Thoracic aorta (tissue), 2 donors: ENCODE results near the gene LGR4. TPM values are rescaled to one million over a fixed set of nuclear protein-coding genes. Genes with fewer than 3 reads are reported as not detected.
"Not testable (repeated sequence)": the region's sequence is repeated elsewhere in the genome, so short reads cannot be mapped to it uniquely, and the experiment has no call there.

Experiments
- ATAC-seq: fragments of 150-250 bp; one replicate; pipeline ENCODE4 v1.8.0; 2017; ENCODE audit warnings: low read depth; ENCODE audit not compliant: insufficient number of reproducible peaks, low FRiP score
- DNase-seq: peaks from one replicate; pipeline ENCODE4 v3.0.0-alpha.2; 2020; ENCODE audit warnings: low spot score
- H3K27ac ChIP-seq, 2 donors: fragments of 200-600 bp; sonication (generic); 1 replicate in 1 of 2; 2 replicates in 1 of 2; pipeline ENCODE4 v1.5.1; 2016; ENCODE audit warnings: mild to moderate bottlenecking in 2 of 2, moderate library complexity in 2 of 2
- H3K27me3 ChIP-seq: fragments of 200-600 bp; sonication (generic); replicated peaks from 2 replicates; pipeline ENCODE4 v1.6.0; 2016; ENCODE audit warnings: mild to moderate bottlenecking; ENCODE audit not compliant: insufficient read depth
- H3K36me3 ChIP-seq: fragments of 200-600 bp; sonication (generic); one replicate; pipeline ENCODE4 v1.5.1; 2016
- H3K4me1 ChIP-seq, 2 donors: fragments of 200-600 bp; sonication (generic); 1 replicate in 1 of 2; 2 replicates in 1 of 2; pipeline versions ENCODE4 v1.5.1 to v1.6.0; 2016; ENCODE audit warnings: low read depth in 2 of 2, mild to moderate bottlenecking in 1 of 2; ENCODE audit not compliant: control insufficient read depth in 1 of 2
- H3K4me3 ChIP-seq: fragments of 200-600 bp; sonication (generic); 2 replicates; pipeline ENCODE4 v1.5.1; 2016; ENCODE audit warnings: mild to moderate bottlenecking
- H3K9me3 ChIP-seq: fragments of 200-600 bp; sonication (generic); 2 replicates; pipeline ENCODE4 v1.5.1; 2016
- CTCF ChIP-seq: fragments of 200-600 bp; sonication (generic); IDR thresholded peaks from one replicate; pipeline ENCODE4 v1.5.1; 2019; ENCODE audit warnings: antibody characterized with exemption
- total RNA-seq, 2 donors: library from RNA; depleted of rRNA; stranded (reverse); fragments of >200 nt; gene quantifications; one replicate each; pipeline versions ENCODE4 v1.1.0 to v1.2.3, GENCODE V29; 2016

LGR4 gene
- total RNA-seq, 2 donors from 2014 or later: 26.4 to 48.6 TPM

DNA sequence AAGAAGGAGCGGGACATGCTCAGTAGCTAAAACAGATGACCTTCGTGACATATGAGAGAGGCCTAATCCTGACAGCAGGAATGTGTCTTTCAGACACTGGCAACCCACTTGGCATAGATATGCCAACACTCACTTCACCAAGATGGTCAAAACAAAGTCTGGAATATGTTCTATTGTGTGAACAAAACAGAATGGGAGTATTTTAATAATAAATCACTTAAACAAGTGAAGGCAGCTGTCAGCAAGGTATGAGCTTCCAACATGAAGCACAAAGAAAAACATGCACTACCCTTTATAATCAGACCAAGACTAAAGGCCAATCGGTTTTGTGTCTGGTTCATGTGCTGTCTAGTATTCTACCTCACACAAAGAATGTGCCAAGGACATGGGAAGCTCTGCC lies 132.6 kb downstream of the LGR4 start:
- no peak for DNase-seq
- H3K9me3 ChIP-seq: no peaks in the 10 kb centered on the region
- H3K4me1 ChIP-seq: no peaks in the 10 kb centered on the region
- ATAC-seq: no peak
- no peak overlapping the region for H3K4me3 ChIP-seq
- TF ChIP-seq CTCF: no peak
- H3K27me3 ChIP-seq: no peaks in the 10 kb centered on the region
- no peak overlapping the region for H3K27ac ChIP-seq
- H3K36me3 ChIP-seq: no peaks in the 10 kb centered on the region

DNA sequence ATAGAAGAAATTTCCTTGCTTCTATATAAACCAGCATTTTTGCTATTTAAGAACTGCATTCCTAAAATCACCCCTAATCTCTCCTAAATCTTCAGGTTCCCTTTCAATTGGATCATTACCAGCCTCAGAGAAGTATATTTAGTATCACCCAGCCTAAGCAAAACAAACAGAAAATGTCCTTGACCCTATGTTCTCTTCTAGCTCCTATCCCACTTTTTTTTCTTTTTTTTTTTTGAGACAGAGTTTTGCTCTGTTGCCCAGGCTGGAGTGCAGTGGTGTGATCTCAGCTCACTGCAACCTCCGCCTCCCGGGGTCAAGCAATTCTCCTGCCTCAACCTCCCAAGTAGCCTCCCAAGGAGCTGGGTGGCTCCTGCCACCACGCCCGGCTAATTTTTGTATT lies 137.8 kb downstream of the LGR4 start:
- not testable (repeated sequence) for H3K9me3 ChIP-seq, DNase-seq, H3K4me3 ChIP-seq, H3K27ac ChIP-seq, H3K27me3 ChIP-seq, H3K4me1 ChIP-seq, ATAC-seq, H3K36me3 ChIP-seq

DNA sequence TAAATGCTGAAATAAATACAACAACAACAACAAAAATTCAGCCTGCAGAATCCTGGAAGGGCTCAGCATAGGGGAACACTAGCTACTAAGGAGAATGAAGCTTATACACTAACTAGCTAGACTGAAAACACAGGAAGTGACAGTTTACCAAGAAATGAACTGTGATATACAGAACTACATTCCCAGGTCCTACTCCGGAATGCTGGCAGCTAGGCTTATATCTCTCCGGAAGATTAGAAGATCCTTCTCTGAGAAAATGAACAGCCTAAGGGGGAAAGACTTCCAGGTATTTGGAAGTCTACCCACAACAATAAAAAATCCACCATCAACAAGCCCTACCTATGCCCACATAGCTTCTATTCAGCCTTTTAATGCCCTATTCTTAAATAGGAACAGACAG lies 140.6 kb downstream of the LGR4 start:
- H3K4me3 ChIP-seq: no peak overlapping the region
- H3K4me1 ChIP-seq: no peaks in the 10 kb centered on the region
- H3K36me3 ChIP-seq: no peaks in the 10 kb centered on the region
- no peak for ATAC-seq
- H3K9me3 ChIP-seq: no peaks in the 10 kb centered on the region
- TF ChIP-seq CTCF: no peak
- H3K27me3 ChIP-seq: no peaks in the 10 kb centered on the region
- DNase-seq: no peak
- no peak overlapping the region for H3K27ac ChIP-seq

GRCh38 chr11:27330633-27331270 lies 141.8 kb downstream of the LGR4 start:
- ATAC-seq (no peak), DNase-seq (no peak)
- H3K36me3 ChIP-seq: no peaks in the 10 kb centered on the region
- H3K9me3 ChIP-seq: no peaks in the 10 kb centered on the region
- H3K4me1 ChIP-seq: no peaks in the 10 kb centered on the region
- H3K27me3 ChIP-seq: no peaks in the 10 kb centered on the region
- H3K4me3 ChIP-seq: no peak overlapping the region
- H3K27ac ChIP-seq: no peak overlapping the region
- TF ChIP-seq CTCF: no peak

DNA sequence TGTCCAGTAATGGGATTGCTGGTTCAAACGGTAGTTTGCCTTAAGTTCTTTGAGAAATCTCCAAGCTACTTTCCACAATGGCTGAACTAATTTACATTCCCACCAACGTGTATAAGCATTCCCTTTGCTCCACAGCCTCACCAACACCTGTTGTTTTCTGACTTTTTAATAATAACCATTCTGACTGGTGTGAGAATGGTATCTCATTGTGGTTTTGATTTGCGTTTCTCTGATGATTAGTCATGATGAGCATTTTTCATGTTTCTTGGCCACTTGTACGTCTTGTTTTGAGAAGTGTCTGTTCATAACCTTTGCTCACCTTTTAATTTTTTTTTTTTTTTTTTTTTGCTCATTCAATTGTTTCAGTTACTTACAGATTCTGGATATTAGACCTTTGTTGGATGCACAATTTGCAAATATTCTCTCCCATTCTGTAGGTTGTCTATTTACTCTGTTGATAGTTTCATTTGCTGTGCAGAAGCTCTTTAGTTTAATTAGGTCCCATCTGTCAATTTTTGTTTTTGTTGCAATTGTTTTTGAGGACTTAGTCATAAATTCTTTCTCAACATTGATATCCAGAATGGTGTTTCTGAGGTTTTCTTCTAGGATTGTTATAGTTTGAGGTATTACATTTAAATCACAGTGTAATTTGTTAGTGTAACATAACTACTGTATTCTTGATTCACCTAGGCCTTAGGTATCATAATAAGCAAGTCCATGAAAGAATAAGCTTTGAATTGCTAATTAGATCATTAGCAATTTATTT lies 142.5 kb downstream of the LGR4 start:
- Histone ChIP-seq H3K9me3 (no peaks in the 10 kb centered on the region), H3K4me3 (no peak overlapping the region), H3K27me3 (no peaks in the 10 kb centered on the region), H3K27ac (no peak overlapping the region), H3K36me3 (no peaks in the 10 kb centered on the region), H3K4me1 (no peaks in the 10 kb centered on the region)
- no peak for DNase-seq
- TF ChIP-seq CTCF: no peak
- ATAC-seq: no peak
